Astrocyte of the cerebellum (primary cell): ENCODE measurements around the gene TNIP1.

Experiments used
- DNase-seq: peaks from one replicate; pipeline ENCODE4 v3.0.0-alpha.2; 2011; ENCODE audit warnings: low read depth
- H3K4me3 ChIP-seq: 2 replicates; pipeline ENCODE4 v1.5.1; 2011; ENCODE audit warnings: mild to moderate bottlenecking, low read depth, low read length, moderate library complexity
- CTCF ChIP-seq: IDR thresholded peaks from 2 replicates; pipeline ENCODE4 v1.5.1; 2012; ENCODE audit warnings: low read length, low read depth, moderate library complexity, mild to moderate bottlenecking; ENCODE audit errors: missing control alignments
- in situ Hi-C: cut with HindIII; loops from 2 replicates; pipeline ENCODE4 v1.10.0; 2017; ENCODE audit warnings: low sequenced_read_pairs

TNIP1 gene

GRCh38 chr5:151056379-151057325 is 24.2 kb downstream of the TNIP1 start:
- no peak for DNase-seq
- H3K4me3 ChIP-seq, result no peak overlapping the region
- in situ Hi-C loops, result no loop called here
- TF ChIP-seq CTCF, result no peak

- in situ Hi-C loops, result no loop called here
- H3K4me3 ChIP-seq, result no peak overlapping the region
- TF ChIP-seq CTCF, result no peak
- no peak for DNase-seq
Measured at GRCh38 chr5:151055336-151055735, 25.5 kb downstream of the TNIP1 start.

- no peak overlapping the region for H3K4me3 ChIP-seq
- no peak for DNase-seq
- in situ Hi-C loops, result no loop called here
- TF ChIP-seq CTCF, result no peak
Measured at GRCh38 chr5:151054709-151055108, 26.1 kb downstream of the TNIP1 start.

- in situ Hi-C loops, result no loop called here
- TF ChIP-seq CTCF, result no peak
Measured at GRCh38 chr5:151053796-151054462, 26.9 kb downstream of the TNIP1 start.

GRCh38 chr5:151052836-151053235 is 28.0 kb downstream of the TNIP1 start:
- TF ChIP-seq CTCF, result no peak
- no peak for DNase-seq
- no peak overlapping the region for H3K4me3 ChIP-seq
- in situ Hi-C loops, result no loop called here

More at GRCh38 chr5:151053796-151054462, 26.9 kb downstream of the TNIP1 start:
- DNase-seq, result no peak
- no peak overlapping the region for H3K4me3 ChIP-seq

- no peak for TF ChIP-seq CTCF
- in situ Hi-C loops, result no loop called here
- no peak for DNase-seq
- no peak overlapping the region for H3K4me3 ChIP-seq
Measured at GRCh38 chr5:151051931-151052608, 28.8 kb downstream of the TNIP1 start.
